NCI-H2107 (cell line): ENCODE measurements around the gene BRINP2.
"Not testable (repeated sequence)": the region's sequence is repeated elsewhere in the genome, so short reads cannot be mapped to it uniquely, and the experiment has no call there.

Source experiments
- DNase-seq: peaks from one replicate; lab custom pipeline; 2025; lab: John Stamatoyannopoulos, UW

Gene BRINP2

GRCh38 chr1:177311586-177311985 lies 140.8 kb downstream of the BRINP2 start:
- DNase-seq, result no peak

- no peak for DNase-seq
These were observed 144.5 kb downstream of the BRINP2 start for GRCh38 chr1:177315261-177315660.

- DNase-seq, result no peak
These were observed 145.0 kb downstream of the BRINP2 start for GRCh38 chr1:177315761-177316160.

GRCh38 chr1:177321434-177321833 lies 150.7 kb downstream of the BRINP2 start:
- not testable (repeated sequence) for DNase-seq

- DNase-seq, result no peak
These were observed 157.5 kb downstream of the BRINP2 start for GRCh38 chr1:177328251-177328650.

GRCh38 chr1:177329871-177330270 lies 159.1 kb downstream of the BRINP2 start:
- no peak for DNase-seq
